ENCODE results near the gene NT5DC2. TPM values are rescaled to one million over a fixed set of nuclear protein-coding genes. Genes with fewer than 3 reads are reported as not detected.

Gene NT5DC2
- total RNA-seq, 1 donor from 2014 or later: 9.9 TPM

DNA sequence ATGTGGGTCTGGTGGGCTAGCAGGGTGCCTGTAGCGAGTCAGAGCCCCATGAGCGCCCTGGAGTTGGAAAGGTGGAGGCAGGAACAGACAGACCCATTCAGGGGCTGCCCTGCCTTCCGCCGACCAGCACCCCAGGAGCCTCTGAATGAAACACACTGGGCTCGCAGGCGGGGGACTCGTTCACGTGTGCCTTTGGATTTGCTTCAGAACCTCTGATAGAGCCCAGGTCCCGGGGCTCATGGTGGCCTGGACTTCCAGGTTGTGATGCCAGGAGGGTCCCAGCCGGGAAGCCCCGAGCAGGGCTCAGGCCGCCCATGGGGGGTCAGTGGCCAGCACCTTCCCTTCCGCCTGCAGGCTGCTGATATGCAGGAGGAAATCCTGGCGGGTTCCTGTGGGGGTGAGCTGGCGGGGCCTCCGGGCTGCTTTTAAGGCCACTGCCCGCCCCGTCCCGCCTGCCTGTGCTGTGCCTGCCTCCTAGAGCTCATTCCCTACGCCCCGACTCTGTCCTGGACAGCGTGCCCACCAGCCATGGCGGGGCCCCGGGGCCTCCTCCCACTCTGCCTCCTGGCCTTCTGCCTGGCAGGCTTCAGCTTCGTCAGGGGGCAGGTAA lies 38.7 kb downstream of the NT5DC2 start, which contains the start of gene STAB1:
Gene STAB1 (plus strand): TSS at position 453 of the 610 bp plus-strand sequence. CDS start 76 bp downstream, at position 529.
- Mint-ChIP-seq H3K9me3 (no peaks in the 10 kb centered on the region), H3K36me3 (ENCODE audit: low read depth) (peaks cover 27% of the 10 kb centered on the region), H3K27me3 (no peaks in the 10 kb centered on the region), H3K4me1 (peaks cover 15% of the 10 kb centered on the region), H3K27ac (no peak within 1 kb of the TSS), H3K4me3 (no peak within 1 kb of the TSS)
- ATAC-seq (ENCODE audit: low read depth) (no peak), DNase-seq (no peak)
- CTCF ChIA-PET: no interaction called here
- POLR2A ChIA-PET: no interaction called here
- intact Hi-C loops (cut with micrococcal nuclease): no loop called here
- TF ChIP-seq, protein P1, sequence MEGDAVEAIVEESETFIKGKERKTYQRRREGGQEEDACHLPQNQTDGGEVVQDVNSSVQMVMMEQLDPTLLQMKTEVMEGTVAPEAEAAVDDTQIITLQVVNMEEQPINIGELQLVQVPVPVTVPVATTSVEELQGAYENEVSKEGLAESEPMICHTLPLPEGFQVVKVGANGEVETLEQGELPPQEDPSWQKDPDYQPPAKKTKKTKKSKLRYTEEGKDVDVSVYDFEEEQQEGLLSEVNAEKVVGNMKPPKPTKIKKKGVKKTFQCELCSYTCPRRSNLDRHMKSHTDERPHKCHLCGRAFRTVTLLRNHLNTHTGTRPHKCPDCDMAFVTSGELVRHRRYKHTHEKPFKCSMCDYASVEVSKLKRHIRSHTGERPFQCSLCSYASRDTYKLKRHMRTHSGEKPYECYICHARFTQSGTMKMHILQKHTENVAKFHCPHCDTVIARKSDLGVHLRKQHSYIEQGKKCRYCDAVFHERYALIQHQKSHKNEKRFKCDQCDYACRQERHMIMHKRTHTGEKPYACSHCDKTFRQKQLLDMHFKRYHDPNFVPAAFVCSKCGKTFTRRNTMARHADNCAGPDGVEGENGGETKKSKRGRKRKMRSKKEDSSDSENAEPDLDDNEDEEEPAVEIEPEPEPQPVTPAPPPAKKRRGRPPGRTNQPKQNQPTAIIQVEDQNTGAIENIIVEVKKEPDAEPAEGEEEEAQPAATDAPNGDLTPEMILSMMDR (IDR thresholded peaks at IDR 0.05): no peak

DNA sequence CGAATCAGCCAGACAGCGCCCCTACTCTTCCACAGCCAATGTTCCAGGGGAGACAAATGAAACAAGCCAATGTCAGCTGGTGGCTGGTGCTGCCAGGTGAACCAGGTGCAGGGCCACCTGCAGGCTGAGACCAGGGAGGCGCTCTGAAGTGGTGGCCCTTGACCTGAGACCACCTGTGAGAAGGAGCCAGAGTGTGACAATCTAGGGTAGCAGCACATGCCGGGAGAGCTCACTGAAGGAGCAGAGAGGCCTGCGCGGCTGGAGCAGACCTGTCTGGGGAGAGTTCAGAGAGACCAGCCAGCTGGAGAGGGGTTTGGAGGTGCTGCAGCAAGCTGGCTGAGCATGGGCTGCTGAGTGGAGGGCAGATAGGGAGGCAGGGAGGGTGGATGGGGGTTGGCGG lies 39.2 kb downstream of the NT5DC2 start:
- Mint-ChIP-seq H3K27ac (no peak overlapping the region), H3K27me3 (no peaks in the 10 kb centered on the region), H3K4me3 (no peak overlapping the region), H3K36me3 (ENCODE audit: low read depth) (peaks cover 32% of the 10 kb centered on the region), H3K9me3 (no peaks in the 10 kb centered on the region), H3K4me1 (peaks cover 15% of the 10 kb centered on the region)
- ChIA-PET POLR2A (no interaction called here), CTCF (no interaction called here)
- DNase-seq: no peak
- intact Hi-C loops (cut with micrococcal nuclease): no loop called here
- no peak for ATAC-seq (ENCODE audit: low read depth)
- TF ChIP-seq, protein P1 (IDR thresholded peaks at IDR 0.05): no peak

DNA sequence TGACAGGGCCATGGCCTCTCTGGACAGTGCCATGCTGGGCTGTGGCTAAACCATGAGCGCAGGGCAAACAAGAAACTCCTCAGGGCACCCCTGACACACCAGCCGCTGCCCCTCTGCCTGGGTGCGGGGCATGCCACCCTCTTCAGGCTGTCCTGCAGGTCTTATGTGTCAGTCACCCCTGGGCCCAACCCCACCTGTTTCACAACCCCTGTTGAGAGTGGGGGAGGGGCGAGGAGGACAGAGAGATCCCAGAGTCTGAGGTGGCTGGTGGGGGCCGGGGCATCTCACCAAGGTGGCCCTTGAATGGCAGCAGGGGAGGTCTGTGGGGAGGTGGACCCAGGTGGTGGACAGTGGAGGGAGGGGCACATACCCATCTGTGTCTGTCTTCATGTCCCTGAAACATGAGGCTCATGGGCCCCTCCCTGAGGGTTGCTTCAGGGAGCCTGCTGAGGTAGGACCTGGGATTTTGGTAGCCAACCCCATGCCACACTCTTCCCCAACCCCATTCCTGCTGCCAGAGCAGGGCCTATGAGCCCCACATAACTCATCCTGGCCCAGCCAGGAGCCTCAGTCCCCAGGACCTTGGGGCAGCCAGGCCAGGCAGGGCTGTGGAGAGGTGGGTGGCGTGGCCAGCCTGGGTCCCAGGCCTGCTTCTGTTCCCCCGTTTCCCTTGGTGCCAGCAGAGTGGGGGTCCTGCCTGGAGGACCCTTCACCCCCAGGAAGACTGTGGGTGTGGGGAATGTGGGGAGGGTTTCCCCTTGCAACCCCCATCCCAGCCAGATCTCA lies 40.2 kb downstream of the NT5DC2 start:
- ChIA-PET CTCF (no interaction called here), POLR2A (no interaction called here)
- DNase-seq (no peak), ATAC-seq (ENCODE audit: low read depth) (no peak)
- H3K9me3 Mint-ChIP-seq: no peaks in the 10 kb centered on the region
- H3K36me3 Mint-ChIP-seq (ENCODE audit: low read depth): peaks cover 41% of the 10 kb centered on the region
- TF ChIP-seq, protein P1 (IDR thresholded peaks at IDR 0.05): no peak
- no peaks in the 10 kb centered on the region for H3K27me3 Mint-ChIP-seq
- no peak overlapping the region for H3K4me3 Mint-ChIP-seq
- intact Hi-C loops (cut with micrococcal nuclease): no loop called here
- peaks cover 4% of the 10 kb centered on the region for H3K4me1 Mint-ChIP-seq
- H3K27ac Mint-ChIP-seq: no peak overlapping the region

DNA sequence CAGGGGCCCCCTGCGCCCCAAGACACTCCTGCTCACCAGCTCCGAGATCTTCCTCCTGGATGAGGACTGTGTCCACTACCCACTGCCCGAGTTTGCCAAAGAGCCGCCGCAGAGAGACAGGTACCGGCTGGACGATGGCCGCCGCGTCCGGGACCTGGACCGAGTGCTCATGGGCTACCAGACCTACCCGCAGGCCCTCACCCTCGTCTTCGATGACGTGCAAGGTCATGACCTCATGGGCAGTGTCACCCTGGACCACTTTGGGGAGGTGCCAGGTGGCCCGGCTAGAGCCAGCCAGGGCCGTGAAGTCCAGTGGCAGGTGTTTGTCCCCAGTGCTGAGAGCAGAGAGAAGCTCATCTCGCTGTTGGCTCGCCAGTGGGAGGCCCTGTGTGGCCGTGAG lies 41.6 kb downstream of the NT5DC2 start:
- intact Hi-C loops (cut with micrococcal nuclease): no loop called here
- TF ChIP-seq, protein P1 (IDR thresholded peaks at IDR 0.05): no peak
- Mint-ChIP-seq H3K27ac (no peak overlapping the region), H3K36me3 (ENCODE audit: low read depth) (peaks cover 54% of the 10 kb centered on the region), H3K27me3 (no peaks in the 10 kb centered on the region), H3K4me3 (no peak overlapping the region), H3K4me1 (no peaks in the 10 kb centered on the region), H3K9me3 (no peaks in the 10 kb centered on the region)
- POLR2A ChIA-PET: no interaction called here
- DNase-seq (no peak), ATAC-seq (ENCODE audit: low read depth) (no peak)
- CTCF ChIA-PET: no interaction called here

DNA sequence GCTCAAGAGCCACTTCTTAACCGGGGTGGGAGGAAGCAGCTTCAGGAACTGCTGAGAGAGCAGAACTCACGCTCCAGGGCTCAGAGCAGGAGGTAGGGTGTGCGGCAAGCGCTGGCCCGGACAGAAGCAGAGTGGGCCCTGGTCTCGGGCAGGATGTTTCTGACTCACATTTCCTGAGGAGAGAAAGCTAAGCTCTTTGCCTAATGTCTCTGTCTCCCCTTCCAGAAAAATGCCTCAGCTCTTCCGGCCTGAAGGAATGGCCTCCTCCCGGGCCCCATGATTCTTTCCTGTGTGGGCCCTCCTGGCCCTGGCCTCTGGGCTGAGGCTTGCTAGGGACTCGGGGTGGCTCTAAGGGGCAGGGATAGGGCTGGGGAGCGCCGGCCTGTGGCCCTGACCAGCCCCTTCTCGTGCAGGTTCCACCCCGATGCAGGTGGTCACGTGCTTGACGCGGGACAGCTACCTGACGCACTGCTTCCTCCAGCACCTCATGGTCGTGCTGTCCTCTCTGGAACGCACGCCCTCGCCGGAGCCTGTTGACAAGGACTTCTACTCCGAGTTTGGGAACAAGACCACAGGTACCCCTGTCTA lies 42.6 kb downstream of the NT5DC2 start:
- POLR2A ChIA-PET: no interaction called here
- intact Hi-C loops (cut with micrococcal nuclease): no loop called here
- CTCF ChIA-PET: no interaction called here
- peaks cover 62% of the 10 kb centered on the region for H3K36me3 Mint-ChIP-seq (ENCODE audit: low read depth)
- no peaks in the 10 kb centered on the region for H3K27me3 Mint-ChIP-seq
- TF ChIP-seq, protein P1 (IDR thresholded peaks at IDR 0.05): no peak
- H3K27ac Mint-ChIP-seq: no peak overlapping the region
- no peak for DNase-seq
- H3K4me1 Mint-ChIP-seq: no peaks in the 10 kb centered on the region
- no peak for ATAC-seq (ENCODE audit: low read depth)
- no peaks in the 10 kb centered on the region for H3K9me3 Mint-ChIP-seq
- H3K4me3 Mint-ChIP-seq: no peak overlapping the region

Measured in activated B cell treated with CpG ODN at 0.5 μM for 24 hours (primary cell).